Measurements from ENCODE around the gene ZFP1. TPM values are rescaled to one million over a fixed set of nuclear protein-coding genes. Genes with fewer than 3 reads are reported as not detected.
A peak's percentile ranks its signal among the peaks of the same experiment; 100 is the strongest.

ZFP1 gene
- total and polyA plus RNA-seq, 7 donors = 3.4 to 10.4 (median 6.2) TPM

DNA sequence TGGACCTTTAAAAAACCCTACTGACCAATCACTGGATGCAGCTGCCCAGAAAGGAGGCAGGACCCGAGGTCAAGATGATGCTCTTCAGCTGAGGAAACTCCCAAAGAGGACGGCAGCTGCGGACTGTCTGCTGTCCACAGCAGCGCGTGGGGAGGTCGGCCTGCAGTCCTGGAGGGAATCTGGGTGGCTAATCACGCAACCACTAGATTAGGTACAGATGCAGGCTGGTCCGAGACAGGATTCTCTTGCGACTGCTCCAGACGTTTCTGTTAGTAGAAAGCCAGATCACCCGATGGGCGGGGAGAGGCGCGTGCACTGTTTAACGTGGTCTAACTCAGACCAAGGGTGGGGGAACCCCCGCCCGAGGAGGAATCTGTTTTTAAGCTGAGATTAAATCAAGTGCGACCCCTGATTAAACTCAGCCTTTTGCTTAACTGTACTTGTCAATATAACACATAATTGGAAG is 49.8 kb downstream of the ZFP1 start:
- TF ChIP-seq CTCF (IDR thresholded peaks at IDR 0.05) = no peak
- no peak for ATAC-seq

GRCh38 chr16:75202069-75202590 is 53.8 kb downstream of the ZFP1 start:
- intact Hi-C loops (cut with DNase I) = loop anchor here in 1 of 2 donors (2.0 kb wide), 1 partner anchor 17 kb away; the partner anchor contains the start of gene CTRB1
- no peaks in the 10 kb centered on the region for H3K36me3 ChIP-seq (ENCODE audit: insufficient read depth in 1 of 2, low read depth in 1 of 2)
- H3K27ac ChIP-seq = no peak overlapping the region
- peaks cover 0 to 16% (median 0%) of the 10 kb centered on the region in 3 donors for H3K27me3 ChIP-seq (ENCODE audit: insufficient read depth in 3 of 3, low read length in 2 of 3)
- no peaks in the 10 kb centered on the region for H3K9me3 ChIP-seq
- no peak for ATAC-seq
- DNase-seq = peak in 1 of 2 donors; percentile 4
- TF ChIP-seq CTCF (IDR thresholded peaks at IDR 0.05) = no peak
- WGBS, 3 donors = 91 to 97% (median 95%) methylated on average over 13 of the region's 13 CpGs
- no peak overlapping the region for H3K4me3 ChIP-seq
- H3K4me1 ChIP-seq = no peaks in the 10 kb centered on the region

More for the DNA sequence above, 49.8 kb downstream of the ZFP1 start:
- DNase-seq = no peak
- no peaks in the 10 kb centered on the region for H3K9me3 ChIP-seq
- 33 to 39% (median 34%) methylated on average over 18 of the region's 18 CpGs for WGBS, 3 donors
- H3K27me3 ChIP-seq (ENCODE audit: insufficient read depth in 3 of 3, low read length in 2 of 3) = peaks cover 0 to 22% (median 0%) of the 10 kb centered on the region in 3 donors
- intact Hi-C loops (cut with DNase I) = loop anchor here (2.0 to 5.0 kb wide), 4 partner anchors 189 to 264 kb away; partner anchors contain the start of gene TMEM170A (in 1 of the 2)
- H3K36me3 ChIP-seq (ENCODE audit: insufficient read depth in 1 of 2, low read depth in 1 of 2) = no peaks in the 10 kb centered on the region
- H3K4me1 ChIP-seq = no peaks in the 10 kb centered on the region
- no peak overlapping the region for H3K27ac ChIP-seq
- no peak overlapping the region for H3K4me3 ChIP-seq

GRCh38 chr16:75203096-75203495 is 54.8 kb downstream of the ZFP1 start:
- Histone ChIP-seq H3K36me3 (ENCODE audit: insufficient read depth in 1 of 2, low read depth in 1 of 2) (no peaks in the 10 kb centered on the region), H3K27me3 (ENCODE audit: insufficient read depth in 3 of 3, low read length in 2 of 3) (peaks cover 0 to 7% (median 0%) of the 10 kb centered on the region in 3 donors), H3K4me3 (no peak overlapping the region), H3K4me1 (no peaks in the 10 kb centered on the region), H3K9me3 (no peaks in the 10 kb centered on the region), H3K27ac (no peak overlapping the region)
- intact Hi-C loops (cut with DNase I) = loop anchor here (1.0 to 2.0 kb wide), 2 partner anchors 16 to 19 kb away; partner anchors contain the start of gene CTRB1 (in 1 of the 2)
- peak in 1 of 2 donors; percentile 2 for DNase-seq
- no peak for TF ChIP-seq CTCF (IDR thresholded peaks at IDR 0.05)
- ATAC-seq = no peak
- WGBS, 3 donors = 72 to 84% (median 80%) methylated on average over 12 of the region's 12 CpGs

DNA sequence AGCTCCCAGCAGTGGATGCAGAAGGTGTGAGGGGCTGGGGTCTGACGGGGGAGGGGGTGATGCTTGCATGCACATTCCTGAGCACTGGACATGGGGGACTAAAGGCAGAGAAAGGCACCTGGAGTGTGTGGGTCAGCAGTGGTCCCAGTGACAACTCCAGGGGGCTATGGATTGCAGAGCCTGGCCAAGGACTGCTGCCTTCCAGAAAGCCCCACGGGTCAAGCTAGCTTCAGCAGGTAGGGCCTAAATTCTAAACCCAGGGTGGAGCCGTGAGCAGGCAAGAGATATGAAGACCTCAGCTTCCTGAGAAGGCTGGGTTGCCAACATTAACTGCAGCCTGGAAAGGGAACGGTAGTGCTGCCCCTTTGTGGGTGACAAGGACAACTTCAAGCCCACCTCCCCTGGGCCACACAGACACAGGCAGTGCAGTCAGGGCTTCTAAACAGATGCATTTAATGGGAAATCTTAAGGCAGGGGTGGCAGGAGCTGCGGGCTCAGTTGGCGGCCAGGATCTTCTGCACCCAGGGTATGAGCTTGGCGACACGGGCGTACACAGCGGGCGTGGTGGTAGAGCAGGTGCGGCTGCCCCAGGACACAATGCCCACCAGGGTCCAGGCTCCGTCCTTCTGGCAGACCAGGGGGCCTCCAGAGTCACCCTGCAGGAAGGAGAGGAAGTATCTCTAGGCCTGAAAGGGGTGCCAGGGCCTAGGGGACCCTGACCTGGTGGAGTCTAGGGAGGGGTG is 55.5 kb downstream of the ZFP1 start:
- Histone ChIP-seq H3K4me3 (no peak overlapping the region), H3K27ac (no peak overlapping the region), H3K9me3 (no peaks in the 10 kb centered on the region), H3K4me1 (no peaks in the 10 kb centered on the region), H3K27me3 (ENCODE audit: insufficient read depth in 3 of 3, low read length in 2 of 3) (no peaks in the 10 kb centered on the region), H3K36me3 (ENCODE audit: insufficient read depth in 1 of 2, low read depth in 1 of 2) (no peaks in the 10 kb centered on the region)
- WGBS, 3 donors = 78 to 85% (median 81%) methylated on average over 13 of the region's 13 CpGs
- intact Hi-C loops (cut with DNase I) = loop anchor here (1.0 to 2.0 kb wide), 2 partner anchors 15 to 18 kb away; partner anchors contain the start of gene CTRB1 (in 1 of the 2)
- TF ChIP-seq CTCF (IDR thresholded peaks at IDR 0.05) = no peak
- DNase-seq (peak in 1 of 2 donors; percentile 5), ATAC-seq (no peak)

Measured in psoas muscle (tissue), 8 donors.